Stimulated activated CD4-positive, alpha-beta T cell treated with anti-CD3 and anti-CD28 coated beads, Interleukin-1b, Interleukin-23, amount 100 ng/mL, for 1 hour (primary cell): ENCODE data around the gene ADM2.

Experiments
- DNase-seq, 2 donors: peaks; one replicate each; pipeline ENCODE4 v3.0.0-alpha.2; 2020; ENCODE audit warnings: low read depth in 2 of 2

The ADM2 gene

GRCh38 chr22:50445071-50445879, 36.1 kb upstream of the ADM2 start:
- no peak for DNase-seq

- DNase-seq, result no peak
These were observed 35.2 kb upstream of the ADM2 start for GRCh38 chr22:50445880-50446707.

- no peak for DNase-seq
These were observed 34.4 kb upstream of the ADM2 start for GRCh38 chr22:50446708-50447575.

- DNase-seq, result no peak
These were observed 33.5 kb upstream of the ADM2 start for GRCh38 chr22:50447576-50448551.

GRCh38 chr22:50452649-50453048, 28.7 kb upstream of the ADM2 start:
- DNase-seq, result no peak

GRCh38 chr22:50454556-50455075, 26.7 kb upstream of the ADM2 start:
- no peak for DNase-seq

GRCh38 chr22:50455201-50455600, 26.1 kb upstream of the ADM2 start:
- no peak for DNase-seq

GRCh38 chr22:50456026-50456425, 25.3 kb upstream of the ADM2 start:
- no peak for DNase-seq

GRCh38 chr22:50456466-50457234, 24.7 kb upstream of the ADM2 start:
- DNase-seq, result no peak

- no peak for DNase-seq
These were observed 22.3 kb upstream of the ADM2 start for GRCh38 chr22:50459016-50459415.

- DNase-seq, result no peak
These were observed 21.7 kb upstream of the ADM2 start for GRCh38 chr22:50459496-50460140.

GRCh38 chr22:50460938-50461337, 20.4 kb upstream of the ADM2 start:
- no peak for DNase-seq

- DNase-seq, result no peak
These were observed 19.8 kb upstream of the ADM2 start for GRCh38 chr22:50461536-50461935.

GRCh38 chr22:50461979-50462540, 19.3 kb upstream of the ADM2 start:
- DNase-seq, result no peak

GRCh38 chr22:50463188-50463900, 18.0 kb upstream of the ADM2 start:
- DNase-seq, result no peak

- no peak for DNase-seq
These were observed 16.9 kb upstream of the ADM2 start for GRCh38 chr22:50464451-50464850.

GRCh38 chr22:50465066-50465930, 16.0 kb upstream of the ADM2 start:
- DNase-seq, result no peak
